GM12892 (cell line): ENCODE data around the gene SCGB1A1.

ENCODE experiments used
- DNase-seq: peaks from one replicate; pipeline ENCODE4 v3.0.0; 2011; ENCODE audit not compliant: insufficient read length
- FAIRE-seq: peaks from 2 replicates; lab custom pipeline; 2011; peaks lifted over from hg19 to GRCh38; lab: Jason Lieb, UNC
- POLR2A ChIP-seq: IDR thresholded peaks from 2 replicates; pipeline ENCODE4 v1.6.1; 2011; ENCODE audit warnings: low read depth, low read length, control low read depth
- POLR2AphosphoS5 ChIP-seq: IDR thresholded peaks from 2 replicates; pipeline ENCODE4 v1.6.1; 2011; ENCODE audit warnings: low read depth, low read length, control low read depth
- TAF1 ChIP-seq: IDR thresholded peaks from 2 replicates; pipeline ENCODE4 v1.6.1; 2011; ENCODE audit warnings: low read depth, mild to moderate bottlenecking, control low read depth, low read length, borderline replicate concordance

SCGB1A1 gene

GRCh38 chr11:62413060-62413696, 5.7 kb upstream of the SCGB1A1 start:
- DNase-seq (no peak), FAIRE-seq (no peak)
- no peak for TF ChIP-seq POLR2A

GRCh38 chr11:62416596-62416995, 2.2 kb upstream of the SCGB1A1 start:
- no peak for TF ChIP-seq TAF1
- TF ChIP-seq POLR2A: no peak
- no peak for TF ChIP-seq POLR2AphosphoS5
- FAIRE-seq (no peak), DNase-seq (no peak)

- DNase-seq: no peak
- TF ChIP-seq POLR2AphosphoS5 (no peak), POLR2A (no peak), TAF1 (no peak)
- no peak for FAIRE-seq
Observed at GRCh38 chr11:62418136-62418535, 697 bp upstream of the SCGB1A1 start.

- DNase-seq (no peak), FAIRE-seq (no peak)
- TF ChIP-seq POLR2A (no peak), POLR2AphosphoS5 (no peak), TAF1 (no peak)
Observed at GRCh38 chr11:62419314-62419929, 589 bp downstream of the SCGB1A1 start.

GRCh38 chr11:62419943-62420342, 1.1 kb downstream of the SCGB1A1 start:
- FAIRE-seq (no peak), DNase-seq (no peak)
- TF ChIP-seq TAF1 (no peak), POLR2AphosphoS5 (no peak), POLR2A (no peak)

- FAIRE-seq: no peak
- no peak for DNase-seq
- TF ChIP-seq POLR2A (no peak), TAF1 (no peak)
Observed at GRCh38 chr11:62420882-62421281, 2.0 kb downstream of the SCGB1A1 start.

GRCh38 chr11:62421996-62422395, 3.2 kb downstream of the SCGB1A1 start:
- TF ChIP-seq POLR2A: no peak
- TF ChIP-seq TAF1: no peak
- TF ChIP-seq POLR2AphosphoS5: no peak
- DNase-seq (no peak), FAIRE-seq (no peak)

- TF ChIP-seq TAF1 (no peak), POLR2A (no peak), POLR2AphosphoS5 (no peak)
- no peak for DNase-seq
- FAIRE-seq: no peak
Observed at GRCh38 chr11:62423012-62423411, 4.2 kb downstream of the SCGB1A1 start.

- TF ChIP-seq TAF1 (no peak), POLR2AphosphoS5 (no peak), POLR2A (no peak)
- no peak for DNase-seq
- no peak for FAIRE-seq
Observed at GRCh38 chr11:62427630-62428233, 8.9 kb downstream of the SCGB1A1 start.

- no peak for DNase-seq
- TF ChIP-seq TAF1 (no peak), POLR2AphosphoS5 (no peak), POLR2A (no peak)
- no peak for FAIRE-seq
Observed at GRCh38 chr11:62428871-62429560, 10.2 kb downstream of the SCGB1A1 start.

- no peak for DNase-seq
- no peak for TF ChIP-seq POLR2AphosphoS5
- TF ChIP-seq POLR2A: no peak
- no peak for FAIRE-seq
Observed at GRCh38 chr11:62430425-62430824, 11.6 kb downstream of the SCGB1A1 start.
